ENCODE results near the gene NEU2.
"Not testable (repeated sequence)": the region's sequence is repeated elsewhere in the genome, so short reads cannot be mapped to it uniquely, and the experiment has no call there.

The NEU2 gene

GRCh38 chr2:233058717-233059546 is 26.5 kb downstream of the NEU2 start:
- no peak for DNase-seq

DNA sequence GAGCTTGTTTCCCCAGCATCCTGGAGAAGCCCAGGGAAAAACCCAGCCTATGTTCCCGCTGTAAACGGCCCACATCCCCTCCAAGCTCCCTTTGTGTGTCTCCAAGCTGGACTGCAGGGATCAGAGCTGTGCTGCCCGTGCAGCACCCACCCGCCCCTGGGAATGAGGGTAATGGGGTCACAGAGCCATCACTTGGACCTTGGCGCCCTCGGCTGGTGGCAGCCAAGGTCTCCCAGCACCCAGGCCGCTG is 27.0 kb downstream of the NEU2 start:
- no peak for DNase-seq

GRCh38 chr2:233059797-233060500 is 27.5 kb downstream of the NEU2 start, which contains the start of gene INPP5D:
INPP5D (plus strand) TSS chr2:233060342; CDS start chr2:233060479, 137 bp downstream.
- DNase-seq, result no peak

DNA sequence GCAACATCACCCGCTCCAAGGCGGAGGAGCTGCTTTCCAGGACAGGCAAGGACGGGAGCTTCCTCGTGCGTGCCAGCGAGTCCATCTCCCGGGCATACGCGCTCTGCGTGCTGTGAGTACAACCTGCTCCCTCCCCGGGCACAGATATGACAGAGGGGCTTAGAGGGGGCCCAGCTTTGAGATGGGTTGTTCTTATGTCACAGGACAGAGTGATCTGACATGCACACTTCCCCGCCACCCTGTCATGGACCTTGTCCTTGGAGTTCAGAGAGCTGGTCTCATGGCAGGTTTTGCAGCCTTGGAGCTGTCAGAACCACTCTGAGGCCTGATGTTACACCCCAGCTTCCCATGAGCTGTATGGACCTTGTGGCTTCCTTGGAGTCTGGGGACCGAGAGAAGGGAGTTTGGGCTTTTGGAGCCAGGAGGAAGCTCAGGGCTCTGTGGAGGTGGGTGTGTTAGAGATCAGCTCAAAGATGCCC is 28.1 kb downstream of the NEU2 start:
- no peak for DNase-seq

DNA sequence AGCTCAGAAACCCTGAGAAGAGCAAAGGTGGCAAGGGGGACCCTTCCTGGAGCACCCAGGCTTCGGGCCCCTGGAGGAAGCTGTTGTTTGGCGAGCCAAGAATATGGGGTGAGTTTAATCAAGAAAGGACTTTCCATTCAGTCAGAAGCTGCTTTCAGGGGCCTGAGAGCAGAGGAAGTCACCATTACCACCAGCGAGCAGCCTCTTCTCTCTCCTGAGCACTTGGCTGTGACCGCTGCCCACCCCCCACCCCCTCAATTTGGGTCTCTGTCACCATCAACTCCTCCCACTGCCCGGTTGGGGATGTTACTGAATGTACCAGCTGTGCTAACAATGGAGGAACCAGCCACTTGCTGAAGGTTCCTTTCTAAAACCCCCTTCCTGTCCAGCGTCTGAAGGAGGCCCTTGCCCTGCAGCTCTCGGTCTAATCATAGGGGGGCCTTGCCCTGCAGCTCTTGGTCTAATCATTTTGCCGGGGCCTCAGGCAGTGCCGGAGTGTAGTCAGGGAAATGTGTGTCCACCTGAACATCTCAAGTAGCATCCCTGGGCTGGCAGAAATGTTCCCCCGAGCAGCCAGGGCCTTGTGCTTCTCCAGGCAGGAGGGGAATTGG is 28.6 kb downstream of the NEU2 start:
- DNase-seq, result no peak

- no peak for DNase-seq
Observed at GRCh38 chr2:233061591-233062450, 29.3 kb downstream of the NEU2 start.

- no peak for DNase-seq
Observed at GRCh38 chr2:233062451-233062850, 30.0 kb downstream of the NEU2 start.

GRCh38 chr2:233062946-233063268 is 30.4 kb downstream of the NEU2 start:
- no peak for DNase-seq

GRCh38 chr2:233063269-233063975 is 30.9 kb downstream of the NEU2 start:
- no peak for DNase-seq

GRCh38 chr2:233063976-233064411 is 31.5 kb downstream of the NEU2 start:
- DNase-seq, result no peak

DNA sequence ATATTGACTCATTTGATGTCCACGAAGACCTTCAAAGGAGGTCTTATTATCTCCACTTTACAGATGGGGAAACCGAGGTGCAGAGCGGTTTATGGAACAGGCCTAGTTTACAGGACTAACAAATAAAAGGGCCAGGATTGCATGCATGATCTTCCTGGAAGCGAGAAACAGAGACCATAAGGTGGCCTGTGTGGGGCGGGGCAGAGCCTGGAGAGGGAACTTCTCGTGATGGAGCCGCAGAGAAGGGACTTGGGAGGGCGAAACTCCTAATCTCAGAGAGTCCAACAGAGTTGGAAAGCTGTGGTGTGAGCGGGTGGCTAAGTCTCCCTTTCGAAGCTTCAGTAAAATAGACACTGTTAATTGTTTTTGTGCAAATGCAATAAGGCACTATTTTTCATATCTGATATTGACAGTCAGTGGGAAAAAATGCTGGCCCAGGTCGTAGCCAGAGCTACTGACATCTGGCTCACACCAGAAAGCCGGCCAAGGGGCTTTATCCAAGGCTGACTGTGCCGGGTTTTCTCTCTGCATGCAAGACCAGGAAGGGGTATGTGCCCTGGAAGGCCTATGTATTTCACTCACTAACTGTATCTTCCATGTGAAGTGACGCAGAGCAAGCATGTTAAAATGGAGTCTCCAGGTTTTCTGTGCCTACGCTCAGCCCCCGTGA is 32.2 kb downstream of the NEU2 start:
- DNase-seq, result no peak

DNA sequence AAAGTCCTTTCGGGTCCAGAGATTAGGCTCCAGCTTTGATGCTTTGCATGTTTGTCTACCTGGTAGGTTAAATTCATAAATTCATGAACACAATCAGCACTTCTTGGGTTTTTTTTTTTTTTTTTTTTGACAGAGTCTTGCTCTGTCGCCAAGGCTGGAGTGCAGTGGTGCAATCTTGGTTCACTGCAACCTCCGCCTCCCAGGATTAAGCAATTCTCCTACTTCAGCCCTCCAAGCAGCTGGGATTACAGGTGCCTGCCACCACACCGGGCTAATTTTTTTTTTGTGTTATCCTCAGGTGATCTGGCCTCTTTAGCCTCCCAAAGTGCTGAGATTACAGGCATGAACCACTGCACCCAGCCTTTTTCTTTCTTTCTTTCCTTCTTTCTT is 32.7 kb downstream of the NEU2 start:
- DNase-seq, result not testable (repeated sequence)

- DNase-seq, result no peak
Observed at GRCh38 chr2:233065954-233066470, 33.5 kb downstream of the NEU2 start.

GRCh38 chr2:233068762-233069418 is 36.4 kb downstream of the NEU2 start:
- no peak for DNase-seq

DNA sequence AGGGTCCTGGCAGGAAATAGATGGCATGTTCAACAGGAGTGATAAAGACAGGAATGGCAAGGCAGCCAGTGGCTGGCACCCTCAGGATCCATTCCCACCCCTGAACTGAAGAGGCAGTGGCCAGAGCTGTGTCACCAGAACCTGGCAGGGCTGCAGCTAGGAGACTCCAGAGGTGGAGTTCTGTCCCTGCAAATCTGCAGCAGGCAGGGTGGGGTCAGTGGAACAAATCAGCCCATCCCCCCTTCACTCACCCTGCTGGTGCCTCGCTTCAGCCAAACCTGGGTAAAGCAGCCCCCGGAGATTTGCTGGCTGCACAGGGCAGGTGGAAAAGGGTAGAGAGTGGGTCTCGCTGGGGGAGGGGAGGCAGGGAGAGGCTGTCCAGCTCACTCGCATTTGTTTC is 40.4 kb downstream of the NEU2 start:
- DNase-seq, result no peak

DNA sequence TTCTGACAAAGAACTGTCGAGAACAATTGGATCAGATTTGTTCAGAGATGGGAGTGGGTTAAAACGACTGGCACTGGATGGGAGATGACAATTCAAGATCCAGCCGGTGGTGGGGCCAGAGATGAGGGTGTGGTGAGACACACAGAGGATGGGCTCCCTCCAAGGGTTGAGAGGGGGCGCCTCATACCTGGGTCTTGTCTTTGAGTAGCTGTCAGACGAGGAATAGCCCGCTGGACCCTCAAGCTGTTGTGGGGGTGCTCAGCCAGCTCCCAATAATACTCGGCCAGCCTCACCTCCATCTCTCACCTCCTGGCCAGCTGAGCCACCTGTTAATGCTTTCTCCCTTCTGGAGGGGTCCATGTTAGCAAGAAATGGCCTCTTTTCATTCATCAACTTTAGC is 41.6 kb downstream of the NEU2 start:
- DNase-seq, result no peak

DNA sequence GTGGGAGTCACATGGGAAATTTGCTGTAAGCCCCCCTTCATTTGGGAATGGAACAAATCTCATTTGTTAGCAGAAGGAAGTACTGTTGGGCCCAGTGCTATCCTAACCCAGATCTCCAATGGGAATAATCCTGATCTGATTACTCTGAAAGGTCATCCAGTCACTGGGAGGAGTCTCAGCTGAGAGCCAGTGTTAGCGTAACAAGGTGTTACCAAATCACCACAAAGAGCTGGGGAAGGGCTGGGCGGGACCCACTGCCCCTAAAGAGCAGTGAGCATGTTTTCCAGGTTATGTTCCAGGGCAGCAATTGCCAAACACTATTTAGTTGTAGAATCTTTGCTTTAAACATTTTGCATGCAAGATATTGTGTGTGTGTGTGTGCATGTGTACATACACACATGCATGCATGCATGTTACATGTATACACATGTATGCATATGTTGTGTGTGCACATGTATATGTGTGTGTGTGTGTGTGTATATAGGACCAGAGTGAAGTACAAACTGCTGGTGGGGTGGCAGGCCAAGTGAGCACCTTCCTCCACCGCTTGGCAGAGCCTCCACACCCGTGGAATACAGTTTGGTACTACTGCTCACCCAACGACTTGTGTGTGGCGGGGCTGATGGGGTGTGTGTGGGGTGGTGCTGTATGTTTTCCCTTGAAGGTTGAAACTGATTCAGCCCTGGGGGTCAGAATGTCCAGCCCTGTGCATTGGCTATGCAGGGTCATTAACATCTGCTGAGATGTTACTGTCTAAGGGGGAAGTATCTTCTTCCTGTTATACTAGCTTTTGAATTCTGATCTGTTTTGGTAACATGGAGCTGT is 42.9 kb downstream of the NEU2 start:
- no peak for DNase-seq

DNA sequence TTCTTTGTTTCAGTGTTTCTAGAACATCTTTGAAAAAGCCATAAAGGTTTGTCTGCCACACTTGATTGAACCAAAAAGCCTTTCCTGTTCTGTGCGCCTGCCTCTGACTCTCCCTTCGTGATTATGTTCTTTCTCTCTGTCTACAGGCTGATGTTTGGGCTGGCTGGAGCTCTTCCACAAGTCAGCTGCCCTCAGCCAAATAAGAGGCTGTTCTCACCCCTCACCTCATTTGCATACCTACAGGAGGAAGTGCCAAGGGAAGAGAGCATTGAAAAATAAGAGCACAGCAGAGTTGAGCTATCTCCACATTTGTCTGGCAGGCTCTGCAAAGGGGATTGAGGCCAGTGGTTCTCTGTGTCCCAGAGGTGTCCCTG is 43.5 kb downstream of the NEU2 start:
- no peak for DNase-seq

DNA sequence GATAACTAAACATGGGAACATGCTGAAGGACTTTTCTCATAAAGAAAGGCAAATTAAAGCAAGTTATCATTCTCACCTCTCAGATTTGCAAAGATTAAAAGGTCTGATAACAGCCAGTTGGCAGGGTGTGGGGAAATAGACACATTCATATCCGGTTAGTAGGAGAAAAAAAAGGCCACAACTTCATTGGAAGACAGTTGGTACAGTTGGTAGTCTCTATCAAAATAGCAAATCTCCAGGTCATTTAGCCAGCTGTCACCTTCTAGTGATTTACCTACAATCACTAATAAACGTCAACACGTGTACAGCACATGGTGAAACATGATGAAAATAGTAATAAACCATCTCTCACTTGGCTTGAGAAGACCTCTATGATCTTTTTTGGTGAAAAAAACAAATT is 44.3 kb downstream of the NEU2 start:
- DNase-seq, result peak; percentile 5

- DNase-seq, result no peak
Observed at GRCh38 chr2:233079473-233079877, 47.0 kb downstream of the NEU2 start.

Data from NCI-H2171 (cell line).